ENCODE measurements around the gene MBOAT7. TPM values are rescaled to one million over a fixed set of nuclear protein-coding genes. Genes with fewer than 3 reads are reported as not detected.

Gene MBOAT7
- total RNA-seq, 4 donors from 2014 or later: 21.0 to 72.4 (median 32.7) TPM

DNA sequence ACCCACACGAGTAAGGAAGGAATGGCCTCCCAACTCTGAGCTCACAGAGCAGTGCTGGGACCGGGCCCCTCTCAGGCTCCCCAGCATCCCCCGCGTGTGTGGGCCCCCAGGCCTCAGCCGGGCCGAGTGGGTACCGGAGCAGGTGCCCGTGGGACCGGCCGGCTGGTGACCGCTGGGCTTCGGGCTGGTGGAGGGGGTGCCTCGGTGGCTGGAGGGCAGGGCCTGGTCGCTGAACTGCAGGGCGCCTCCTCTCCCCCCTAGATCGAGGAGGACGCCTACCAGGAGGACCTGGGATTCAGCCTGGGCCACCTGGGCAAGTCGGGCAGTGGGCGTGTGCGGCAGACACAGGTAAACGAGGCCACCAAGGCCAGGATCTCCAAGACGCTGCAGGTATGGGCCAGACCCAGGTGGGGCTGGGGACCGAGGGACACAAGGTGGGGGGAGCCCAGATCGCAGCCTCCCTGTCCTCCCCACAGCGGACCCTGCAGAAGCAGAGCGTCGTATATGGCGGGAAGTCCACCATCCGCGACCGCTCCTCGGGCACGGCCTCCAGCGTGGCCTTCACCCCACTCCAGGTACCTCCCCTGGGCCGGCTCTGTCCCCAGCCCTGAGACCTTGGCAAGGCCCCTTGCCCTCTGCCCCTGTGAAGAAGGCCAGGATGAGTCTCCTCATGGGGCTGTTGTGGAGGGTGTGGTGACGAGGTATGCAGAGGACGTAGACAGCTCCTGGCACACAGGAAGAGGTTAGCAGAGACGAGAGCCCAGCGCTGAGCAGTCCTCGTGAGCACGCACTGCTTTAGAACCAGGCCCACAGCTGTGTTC is 60.4 kb downstream of the MBOAT7 start:
- DNase-seq (ENCODE audit: low spot score) (no peak), ATAC-seq (ENCODE audit: low FRiP score) (no peak)
- TF ChIP-seq, protein P1, sequence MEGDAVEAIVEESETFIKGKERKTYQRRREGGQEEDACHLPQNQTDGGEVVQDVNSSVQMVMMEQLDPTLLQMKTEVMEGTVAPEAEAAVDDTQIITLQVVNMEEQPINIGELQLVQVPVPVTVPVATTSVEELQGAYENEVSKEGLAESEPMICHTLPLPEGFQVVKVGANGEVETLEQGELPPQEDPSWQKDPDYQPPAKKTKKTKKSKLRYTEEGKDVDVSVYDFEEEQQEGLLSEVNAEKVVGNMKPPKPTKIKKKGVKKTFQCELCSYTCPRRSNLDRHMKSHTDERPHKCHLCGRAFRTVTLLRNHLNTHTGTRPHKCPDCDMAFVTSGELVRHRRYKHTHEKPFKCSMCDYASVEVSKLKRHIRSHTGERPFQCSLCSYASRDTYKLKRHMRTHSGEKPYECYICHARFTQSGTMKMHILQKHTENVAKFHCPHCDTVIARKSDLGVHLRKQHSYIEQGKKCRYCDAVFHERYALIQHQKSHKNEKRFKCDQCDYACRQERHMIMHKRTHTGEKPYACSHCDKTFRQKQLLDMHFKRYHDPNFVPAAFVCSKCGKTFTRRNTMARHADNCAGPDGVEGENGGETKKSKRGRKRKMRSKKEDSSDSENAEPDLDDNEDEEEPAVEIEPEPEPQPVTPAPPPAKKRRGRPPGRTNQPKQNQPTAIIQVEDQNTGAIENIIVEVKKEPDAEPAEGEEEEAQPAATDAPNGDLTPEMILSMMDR (IDR thresholded peaks at IDR 0.05): no peak

- TF ChIP-seq, protein P1 (IDR thresholded peaks at IDR 0.05): no peak
- ATAC-seq (ENCODE audit: low FRiP score): no peak
- DNase-seq (ENCODE audit: low spot score): no peak
Measured at GRCh38 chr19:54128441-54128725, 61.0 kb downstream of the MBOAT7 start.

GRCh38 chr19:54127688-54128440 is 61.5 kb downstream of the MBOAT7 start:
- no peak for ATAC-seq (ENCODE audit: low FRiP score)
- no peak for DNase-seq (ENCODE audit: low spot score)
- TF ChIP-seq, protein P1 (IDR thresholded peaks at IDR 0.05): no peak

- ATAC-seq (ENCODE audit: low FRiP score) (no peak), DNase-seq (ENCODE audit: low spot score) (no peak)
- TF ChIP-seq, protein P1 (IDR thresholded peaks at IDR 0.05): no peak
Measured at GRCh38 chr19:54125713-54126112, 63.7 kb downstream of the MBOAT7 start.

- TF ChIP-seq, protein P1 (IDR thresholded peaks at IDR 0.05): no peak
- ATAC-seq (ENCODE audit: low FRiP score) (no peak), DNase-seq (ENCODE audit: low spot score) (no peak)
Measured at GRCh38 chr19:54124393-54124792, 65.0 kb downstream of the MBOAT7 start.

- TF ChIP-seq, protein P1 (IDR thresholded peaks at IDR 0.05): no peak
- no peak for DNase-seq (ENCODE audit: low spot score)
- ATAC-seq (ENCODE audit: low FRiP score): no peak
Measured at GRCh38 chr19:54123682-54124081, 65.7 kb downstream of the MBOAT7 start.

Other genes with a start within 250 kb of the MBOAT7 start
- not detected for gene CACNG8, start 226.6 kb downstream of the MBOAT7 start, total RNA-seq
- not detected for gene CACNG6, start 197.9 kb downstream of the MBOAT7 start, total RNA-seq
- not detected for gene VSTM1, start 125.7 kb downstream of the MBOAT7 start, total RNA-seq
- gene TARM1, start 108.2 kb downstream of the MBOAT7 start, total RNA-seq: not detected
- gene OSCAR, start 88.8 kb downstream of the MBOAT7 start, total RNA-seq: 1 to 10 TPM; 1.3 to 8.3 (median 5.5) TPM
- 10 to 100 TPM in 3 of 4 donors, 1 to 10 TPM in 1; 7.1 to 33.0 (median 28.6) TPM for gene NDUFA3, start 86.7 kb downstream of the MBOAT7 start, total RNA-seq
- gene TFPT, start 73.9 kb downstream of the MBOAT7 start, total RNA-seq: 10 to 100 TPM in 3 of 4 donors, 1 to 10 TPM in 1; 9.7 to 19.9 (median 15.6) TPM
- 10 to 100 TPM; 33.8 to 50.1 (median 39.7) TPM for gene PRPF31, start 73.8 kb downstream of the MBOAT7 start, total RNA-seq
- 10 to 100 TPM; 13.4 to 24.4 (median 19.0) TPM for gene CNOT3, start 51.8 kb downstream of the MBOAT7 start, total RNA-seq
- gene LENG1, start 29.9 kb downstream of the MBOAT7 start, total RNA-seq: 10 to 100 TPM in 1 of 4 donors, 1 to 10 TPM in 3; 5.3 to 12.3 (median 7.4) TPM
- 1 to 10 TPM in 3 of 4 donors, not detected in 1; 1.2 to 4.1 (median 1.6) TPM for gene TMC4, start 16.4 kb downstream of the MBOAT7 start, total RNA-seq
- 10 to 100 TPM; 36.1 to 49.3 (median 40.3) TPM for gene TSEN34, start 1.7 kb upstream of the MBOAT7 start, total RNA-seq
- gene RPS9, start 11.3 kb upstream of the MBOAT7 start, total RNA-seq: 1,000 to 10,000 TPM; 1,567 to 2,105 (median 1,838) TPM
- 100 to 1,000 TPM in 1 of 4 donors, 10 to 100 TPM in 3; 11.7 to 135 (median 71.5) TPM for gene LILRB3, start 33.4 kb upstream of the MBOAT7 start, total RNA-seq
- 10 to 100 TPM in 1 of 4 donors, 1 to 10 TPM in 3; 2.1 to 13.6 (median 7.3) TPM for gene LILRA6, start 53.2 kb upstream of the MBOAT7 start, total RNA-seq
- 10 to 100 TPM; 24.0 to 75.5 (median 39.4) TPM for gene LILRB5, start 67.7 kb upstream of the MBOAT7 start, total RNA-seq
- gene LILRB2, start 91.5 kb upstream of the MBOAT7 start, total RNA-seq: 10 to 100 TPM in 2 of 4 donors, 1 to 10 TPM in 2; 3.5 to 15.4 (median 10.1) TPM
- 10 to 100 TPM in 1 of 4 donors, 1 to 10 TPM in 3; 3.7 to 13.2 (median 7.8) TPM for gene LILRA5, start 123.6 kb upstream of the MBOAT7 start, total RNA-seq
- under 1 TPM in 1 of 4 donors, not detected in 3; 0.56 TPM for gene LILRA4, start 149.6 kb upstream of the MBOAT7 start, total RNA-seq
- 10 to 100 TPM; 24.3 to 82.5 (median 37.0) TPM for gene LAIR1, start 175.4 kb upstream of the MBOAT7 start, total RNA-seq
- gene TTYH1, start 225.9 kb upstream of the MBOAT7 start, total RNA-seq: under 1 TPM in 2 of 4 donors, not detected in 2; 0.28 to 0.84 TPM